ENCODE results near the gene B4GALT1. TPM values are rescaled to one million over a fixed set of nuclear protein-coding genes. Genes with fewer than 3 reads are reported as not detected.

Gene B4GALT1
- total RNA-seq, 1 experiment from 2014 or later: 19.1 TPM

DNA sequence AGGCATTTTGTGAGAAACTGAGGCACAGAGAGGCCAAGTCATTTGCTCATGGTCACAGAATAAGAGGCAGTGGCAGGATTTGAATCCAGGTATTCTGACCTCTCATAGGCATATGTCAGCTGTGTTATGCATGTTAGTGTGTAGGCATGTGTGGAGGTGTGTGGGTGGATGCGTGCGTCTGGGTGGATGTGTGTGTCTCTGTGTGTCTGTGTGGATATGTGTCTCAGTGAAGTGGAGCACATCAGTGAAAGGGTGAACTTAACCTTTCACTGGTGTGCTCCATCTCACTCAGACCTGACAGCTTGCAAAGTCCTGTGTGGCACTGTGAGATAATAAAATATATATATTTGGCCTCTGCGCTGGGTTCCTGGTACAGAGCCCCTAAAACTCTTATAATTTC lies 58.7 kb downstream of the B4GALT1 start:
- no peak for ATAC-seq
- H3K4me1 Mint-ChIP-seq: peaks cover 37% of the 10 kb centered on the region
- no peak overlapping the region for H3K4me3 Mint-ChIP-seq
- ChIA-PET CTCF (no interaction called here), POLR2A (no interaction called here)
- TF ChIP-seq SP1 (CRISPR knock-in tag; conservative IDR thresholded peaks at IDR 0.05) (no peak), FOXJ3 (CRISPR knock-in tag; IDR thresholded peaks at IDR 0.05; ENCODE audit: borderline replicate concordance) (no peak), NR3C1 (CRISPR knock-in tag; conservative IDR thresholded peaks at IDR 0.05; ENCODE audit: low read depth) (no peak), NR1H2 (CRISPR knock-in tag; IDR thresholded peaks at IDR 0.05) (no peak), ELF4 (CRISPR knock-in tag; IDR thresholded peaks at IDR 0.05; ENCODE audit: low read depth) (no peak), FOXP1 (CRISPR knock-in tag; IDR thresholded peaks at IDR 0.05; ENCODE audit: borderline replicate concordance) (no peak)
- H3K9me3 Mint-ChIP-seq: no peaks in the 10 kb centered on the region
- DNase-seq (ENCODE audit: low spot score): no peak
- no peak overlapping the region for H3K27ac Mint-ChIP-seq
- no peaks in the 10 kb centered on the region; the same call in 1 of the 2 replicates for H3K27me3 Mint-ChIP-seq (ENCODE audit: low read depth)
- no peaks in the 10 kb centered on the region for H3K36me3 Mint-ChIP-seq

DNA sequence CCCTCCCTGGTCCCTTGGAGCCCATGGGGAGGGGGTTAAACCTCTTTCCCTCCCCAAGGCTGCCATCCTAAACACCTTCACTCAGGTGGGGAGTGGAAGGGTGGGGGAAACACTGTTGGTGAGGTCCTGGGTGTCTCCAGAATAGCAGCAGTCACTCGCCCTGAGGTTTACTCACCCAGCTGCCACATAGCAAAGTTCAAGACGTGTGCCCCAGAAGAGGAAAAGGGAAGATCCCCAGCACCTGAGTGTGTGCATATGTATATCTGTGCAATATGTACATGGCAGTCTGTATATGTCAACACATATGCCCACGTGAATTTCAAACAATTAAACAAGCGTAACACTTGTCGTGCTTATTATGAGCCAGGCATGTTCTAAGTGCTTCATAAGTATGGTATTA lies 59.4 kb downstream of the B4GALT1 start:
- Mint-ChIP-seq H3K27ac (no peak overlapping the region), H3K4me3 (no peak overlapping the region), H3K36me3 (no peaks in the 10 kb centered on the region), H3K27me3 (ENCODE audit: low read depth) (no peaks in the 10 kb centered on the region; the same call in 1 of the 2 replicates), H3K9me3 (no peaks in the 10 kb centered on the region), H3K4me1 (peaks cover 37% of the 10 kb centered on the region)
- CTCF ChIA-PET: interaction anchor here (0.7 to 0.8 kb wide), 2 partner anchors 41 to 129 kb away, joined by 3 read pairs; no protein-coding TSS in a partner anchor
- ATAC-seq (no peak), DNase-seq (ENCODE audit: low spot score) (no peak)
- TF ChIP-seq, protein P1, sequence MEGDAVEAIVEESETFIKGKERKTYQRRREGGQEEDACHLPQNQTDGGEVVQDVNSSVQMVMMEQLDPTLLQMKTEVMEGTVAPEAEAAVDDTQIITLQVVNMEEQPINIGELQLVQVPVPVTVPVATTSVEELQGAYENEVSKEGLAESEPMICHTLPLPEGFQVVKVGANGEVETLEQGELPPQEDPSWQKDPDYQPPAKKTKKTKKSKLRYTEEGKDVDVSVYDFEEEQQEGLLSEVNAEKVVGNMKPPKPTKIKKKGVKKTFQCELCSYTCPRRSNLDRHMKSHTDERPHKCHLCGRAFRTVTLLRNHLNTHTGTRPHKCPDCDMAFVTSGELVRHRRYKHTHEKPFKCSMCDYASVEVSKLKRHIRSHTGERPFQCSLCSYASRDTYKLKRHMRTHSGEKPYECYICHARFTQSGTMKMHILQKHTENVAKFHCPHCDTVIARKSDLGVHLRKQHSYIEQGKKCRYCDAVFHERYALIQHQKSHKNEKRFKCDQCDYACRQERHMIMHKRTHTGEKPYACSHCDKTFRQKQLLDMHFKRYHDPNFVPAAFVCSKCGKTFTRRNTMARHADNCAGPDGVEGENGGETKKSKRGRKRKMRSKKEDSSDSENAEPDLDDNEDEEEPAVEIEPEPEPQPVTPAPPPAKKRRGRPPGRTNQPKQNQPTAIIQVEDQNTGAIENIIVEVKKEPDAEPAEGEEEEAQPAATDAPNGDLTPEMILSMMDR (IDR thresholded peaks at IDR 0.05): no peak
- no peak for TF ChIP-seq GRHL2 (CRISPR knock-in tag; IDR thresholded peaks at IDR 0.05; ENCODE audit: insufficient replicate concordance, severe bottlenecking)
- POLR2A ChIA-PET: no interaction called here

DNA sequence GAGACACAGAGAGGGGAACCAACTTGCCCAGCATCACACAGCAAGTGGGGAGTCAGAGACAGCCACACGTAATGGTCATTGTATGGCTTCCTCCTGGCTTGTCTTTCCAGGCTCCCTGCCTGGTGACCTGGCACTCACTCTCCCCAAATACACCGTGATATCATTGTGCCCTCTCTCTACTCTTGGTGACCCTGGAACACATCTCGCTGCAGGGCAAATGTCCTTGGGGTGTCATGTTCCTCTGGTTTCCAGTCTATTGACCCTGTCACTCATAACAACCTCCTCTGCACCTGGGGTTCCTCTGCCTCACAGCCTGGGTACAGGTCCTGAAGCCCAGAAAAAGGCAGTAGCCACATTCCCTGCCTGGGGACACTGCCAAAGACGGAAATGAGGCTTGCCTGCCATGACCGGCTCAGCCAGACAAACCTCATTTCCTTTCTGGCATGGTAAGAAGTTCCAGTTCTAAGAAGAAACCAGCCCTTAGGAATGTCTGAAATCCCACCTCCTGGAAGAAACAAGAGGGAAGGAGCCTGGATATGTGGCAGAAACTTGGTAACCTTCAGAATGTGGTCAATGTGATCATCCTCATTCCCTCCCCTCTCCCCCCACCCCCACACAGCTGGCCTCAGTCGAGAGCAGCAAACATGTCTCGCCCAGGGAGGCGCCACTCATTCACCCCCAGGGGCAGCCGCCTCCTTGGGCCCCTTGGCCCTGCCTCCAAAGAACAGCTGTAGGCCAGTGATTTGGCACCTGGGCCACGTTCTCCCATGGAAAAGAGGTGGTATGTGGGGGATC lies 60.1 kb downstream of the B4GALT1 start:
- Mint-ChIP-seq H3K9me3 (no peaks in the 10 kb centered on the region), H3K4me1 (peaks cover 31% of the 10 kb centered on the region)
- no peak for TF ChIP-seq ZNF138 (CRISPR knock-in tag; conservative IDR thresholded peaks at IDR 0.05)
- TF ChIP-seq, protein P2, sequence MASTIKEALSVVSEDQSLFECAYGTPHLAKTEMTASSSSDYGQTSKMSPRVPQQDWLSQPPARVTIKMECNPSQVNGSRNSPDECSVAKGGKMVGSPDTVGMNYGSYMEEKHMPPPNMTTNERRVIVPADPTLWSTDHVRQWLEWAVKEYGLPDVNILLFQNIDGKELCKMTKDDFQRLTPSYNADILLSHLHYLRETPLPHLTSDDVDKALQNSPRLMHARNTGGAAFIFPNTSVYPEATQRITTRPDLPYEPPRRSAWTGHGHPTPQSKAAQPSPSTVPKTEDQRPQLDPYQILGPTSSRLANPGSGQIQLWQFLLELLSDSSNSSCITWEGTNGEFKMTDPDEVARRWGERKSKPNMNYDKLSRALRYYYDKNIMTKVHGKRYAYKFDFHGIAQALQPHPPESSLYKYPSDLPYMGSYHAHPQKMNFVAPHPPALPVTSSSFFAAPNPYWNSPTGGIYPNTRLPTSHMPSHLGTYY (CRISPR knock-in tag; IDR thresholded peaks at IDR 0.05): no peak
- TF ChIP-seq, protein P3, sequence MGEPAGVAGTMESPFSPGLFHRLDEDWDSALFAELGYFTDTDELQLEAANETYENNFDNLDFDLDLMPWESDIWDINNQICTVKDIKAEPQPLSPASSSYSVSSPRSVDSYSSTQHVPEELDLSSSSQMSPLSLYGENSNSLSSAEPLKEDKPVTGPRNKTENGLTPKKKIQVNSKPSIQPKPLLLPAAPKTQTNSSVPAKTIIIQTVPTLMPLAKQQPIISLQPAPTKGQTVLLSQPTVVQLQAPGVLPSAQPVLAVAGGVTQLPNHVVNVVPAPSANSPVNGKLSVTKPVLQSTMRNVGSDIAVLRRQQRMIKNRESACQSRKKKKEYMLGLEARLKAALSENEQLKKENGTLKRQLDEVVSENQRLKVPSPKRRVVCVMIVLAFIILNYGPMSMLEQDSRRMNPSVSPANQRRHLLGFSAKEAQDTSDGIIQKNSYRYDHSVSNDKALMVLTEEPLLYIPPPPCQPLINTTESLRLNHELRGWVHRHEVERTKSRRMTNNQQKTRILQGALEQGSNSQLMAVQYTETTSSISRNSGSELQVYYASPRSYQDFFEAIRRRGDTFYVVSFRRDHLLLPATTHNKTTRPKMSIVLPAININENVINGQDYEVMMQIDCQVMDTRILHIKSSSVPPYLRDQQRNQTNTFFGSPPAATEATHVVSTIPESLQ (CRISPR knock-in tag; IDR thresholded peaks at IDR 0.05): no peak
- no peak for TF ChIP-seq RORB (CRISPR knock-in tag; IDR thresholded peaks at IDR 0.05)
- TF ChIP-seq NR3C1 (CRISPR knock-in tag; conservative IDR thresholded peaks at IDR 0.05; ENCODE audit: low read depth): no peak
- no peak for TF ChIP-seq SMAD4 (CRISPR knock-in tag; IDR thresholded peaks at IDR 0.05)
- TF ChIP-seq SMAD3 (CRISPR knock-in tag; IDR thresholded peaks at IDR 0.05; ENCODE audit: borderline replicate concordance): no peak
- TF ChIP-seq, protein P4, sequence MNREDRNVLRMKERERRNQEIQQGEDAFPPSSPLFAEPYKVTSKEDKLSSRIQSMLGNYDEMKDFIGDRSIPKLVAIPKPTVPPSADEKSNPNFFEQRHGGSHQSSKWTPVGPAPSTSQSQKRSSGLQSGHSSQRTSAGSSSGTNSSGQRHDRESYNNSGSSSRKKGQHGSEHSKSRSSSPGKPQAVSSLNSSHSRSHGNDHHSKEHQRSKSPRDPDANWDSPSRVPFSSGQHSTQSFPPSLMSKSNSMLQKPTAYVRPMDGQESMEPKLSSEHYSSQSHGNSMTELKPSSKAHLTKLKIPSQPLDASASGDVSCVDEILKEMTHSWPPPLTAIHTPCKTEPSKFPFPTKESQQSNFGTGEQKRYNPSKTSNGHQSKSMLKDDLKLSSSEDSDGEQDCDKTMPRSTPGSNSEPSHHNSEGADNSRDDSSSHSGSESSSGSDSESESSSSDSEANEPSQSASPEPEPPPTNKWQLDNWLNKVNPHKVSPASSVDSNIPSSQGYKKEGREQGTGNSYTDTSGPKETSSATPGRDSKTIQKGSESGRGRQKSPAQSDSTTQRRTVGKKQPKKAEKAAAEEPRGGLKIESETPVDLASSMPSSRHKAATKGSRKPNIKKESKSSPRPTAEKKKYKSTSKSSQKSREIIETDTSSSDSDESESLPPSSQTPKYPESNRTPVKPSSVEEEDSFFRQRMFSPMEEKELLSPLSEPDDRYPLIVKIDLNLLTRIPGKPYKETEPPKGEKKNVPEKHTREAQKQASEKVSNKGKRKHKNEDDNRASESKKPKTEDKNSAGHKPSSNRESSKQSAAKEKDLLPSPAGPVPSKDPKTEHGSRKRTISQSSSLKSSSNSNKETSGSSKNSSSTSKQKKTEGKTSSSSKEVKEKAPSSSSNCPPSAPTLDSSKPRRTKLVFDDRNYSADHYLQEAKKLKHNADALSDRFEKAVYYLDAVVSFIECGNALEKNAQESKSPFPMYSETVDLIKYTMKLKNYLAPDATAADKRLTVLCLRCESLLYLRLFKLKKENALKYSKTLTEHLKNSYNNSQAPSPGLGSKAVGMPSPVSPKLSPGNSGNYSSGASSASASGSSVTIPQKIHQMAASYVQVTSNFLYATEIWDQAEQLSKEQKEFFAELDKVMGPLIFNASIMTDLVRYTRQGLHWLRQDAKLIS (CRISPR knock-in tag; IDR thresholded peaks at IDR 0.05; ENCODE audit: borderline replicate concordance): no peak
- TF ChIP-seq, protein P5, sequence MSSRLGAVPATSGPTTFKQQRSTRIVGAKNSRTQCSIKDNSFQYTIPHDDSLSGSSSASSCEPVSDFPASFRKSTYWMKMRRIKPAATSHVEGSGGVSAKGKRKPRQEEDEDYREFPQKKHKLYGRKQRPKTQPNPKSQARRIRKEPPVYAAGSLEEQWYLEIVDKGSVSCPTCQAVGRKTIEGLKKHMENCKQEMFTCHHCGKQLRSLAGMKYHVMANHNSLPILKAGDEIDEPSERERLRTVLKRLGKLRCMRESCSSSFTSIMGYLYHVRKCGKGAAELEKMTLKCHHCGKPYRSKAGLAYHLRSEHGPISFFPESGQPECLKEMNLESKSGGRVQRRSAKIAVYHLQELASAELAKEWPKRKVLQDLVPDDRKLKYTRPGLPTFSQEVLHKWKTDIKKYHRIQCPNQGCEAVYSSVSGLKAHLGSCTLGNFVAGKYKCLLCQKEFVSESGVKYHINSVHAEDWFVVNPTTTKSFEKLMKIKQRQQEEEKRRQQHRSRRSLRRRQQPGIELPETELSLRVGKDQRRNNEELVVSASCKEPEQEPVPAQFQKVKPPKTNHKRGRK (CRISPR knock-in tag; IDR thresholded peaks at IDR 0.05; ENCODE audit: borderline replicate concordance): no peak
- TF ChIP-seq FOXP1 (CRISPR knock-in tag; IDR thresholded peaks at IDR 0.05; ENCODE audit: borderline replicate concordance): no peak
- TF ChIP-seq MYBL2 (CRISPR knock-in tag; IDR thresholded peaks at IDR 0.05): no peak
- TF ChIP-seq EMX1 (CRISPR knock-in tag; IDR thresholded peaks at IDR 0.05): no peak
- TF ChIP-seq, protein P6, sequence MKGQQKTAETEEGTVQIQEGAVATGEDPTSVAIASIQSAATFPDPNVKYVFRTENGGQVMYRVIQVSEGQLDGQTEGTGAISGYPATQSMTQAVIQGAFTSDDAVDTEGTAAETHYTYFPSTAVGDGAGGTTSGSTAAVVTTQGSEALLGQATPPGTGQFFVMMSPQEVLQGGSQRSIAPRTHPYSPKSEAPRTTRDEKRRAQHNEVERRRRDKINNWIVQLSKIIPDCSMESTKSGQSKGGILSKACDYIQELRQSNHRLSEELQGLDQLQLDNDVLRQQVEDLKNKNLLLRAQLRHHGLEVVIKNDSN (CRISPR knock-in tag; IDR thresholded peaks at IDR 0.05): no peak

More for the DNA sequence above, 60.1 kb downstream of the B4GALT1 start:
- Mint-ChIP-seq H3K4me3 (no peak overlapping the region), H3K36me3 (no peaks in the 10 kb centered on the region), H3K27ac (no peak overlapping the region), H3K27me3 (ENCODE audit: low read depth) (no peaks in the 10 kb centered on the region; the same call in 1 of the 2 replicates)
- ATAC-seq: peak; percentile 50
- POLR2A ChIA-PET: no interaction called here
- DNase-seq (ENCODE audit: low spot score): peak; percentile 31
- CTCF ChIA-PET: interaction anchor here (0.6 to 0.8 kb wide), 3 partner anchors 41 to 130 kb away, joined by 3 read pairs; no protein-coding TSS in a partner anchor

Measured in WTC11 (cell line).